Brain microvascular endothelial cell (primary cell): ENCODE measurements around the gene UGP2.

Source experiments
- DNase-seq: peaks from one replicate; pipeline ENCODE4 v3.0.0-alpha.2; 2020
- H3K27ac ChIP-seq: fragments of 250-450 bp; sonication (Bioruptor Pico); 2 replicates; pipeline ENCODE4 v1.5.1; 2020; ENCODE audit warnings: mild to moderate bottlenecking, moderate library complexity
- H3K27me3 ChIP-seq: fragments of 250-450 bp; sonication (Bioruptor Pico); replicated peaks from 2 replicates; pipeline ENCODE4 v1.5.1; 2020; ENCODE audit warnings: mild to moderate bottlenecking
- H3K36me3 ChIP-seq: fragments of 250-450 bp; sonication (Bioruptor Pico); replicated peaks from 2 replicates; pipeline ENCODE4 v1.5.1; 2020; ENCODE audit warnings: mild to moderate bottlenecking
- H3K4me3 ChIP-seq: 2 replicates; pipeline ENCODE4 v1.5.1; 2011; ENCODE audit warnings: low read depth, mild to moderate bottlenecking, control low read depth, low read length, moderate library complexity
- in situ Hi-C: cut with HindIII; loops from 2 replicates; pipeline ENCODE4 v1.10.0; 2017; ENCODE audit warnings: low sequenced_read_pairs, low pct_ligation_motif_present
- TF ChIP-seq, protein P1 (sequence below): IDR thresholded peaks from 2 replicates; pipeline ENCODE4 v1.5.1; 2011; ENCODE audit warnings: low read depth, mild to moderate bottlenecking, moderate library complexity, low read length, control low read depth, inconsistent platforms; ENCODE audit errors: missing control alignments

Gene UGP2

DNA sequence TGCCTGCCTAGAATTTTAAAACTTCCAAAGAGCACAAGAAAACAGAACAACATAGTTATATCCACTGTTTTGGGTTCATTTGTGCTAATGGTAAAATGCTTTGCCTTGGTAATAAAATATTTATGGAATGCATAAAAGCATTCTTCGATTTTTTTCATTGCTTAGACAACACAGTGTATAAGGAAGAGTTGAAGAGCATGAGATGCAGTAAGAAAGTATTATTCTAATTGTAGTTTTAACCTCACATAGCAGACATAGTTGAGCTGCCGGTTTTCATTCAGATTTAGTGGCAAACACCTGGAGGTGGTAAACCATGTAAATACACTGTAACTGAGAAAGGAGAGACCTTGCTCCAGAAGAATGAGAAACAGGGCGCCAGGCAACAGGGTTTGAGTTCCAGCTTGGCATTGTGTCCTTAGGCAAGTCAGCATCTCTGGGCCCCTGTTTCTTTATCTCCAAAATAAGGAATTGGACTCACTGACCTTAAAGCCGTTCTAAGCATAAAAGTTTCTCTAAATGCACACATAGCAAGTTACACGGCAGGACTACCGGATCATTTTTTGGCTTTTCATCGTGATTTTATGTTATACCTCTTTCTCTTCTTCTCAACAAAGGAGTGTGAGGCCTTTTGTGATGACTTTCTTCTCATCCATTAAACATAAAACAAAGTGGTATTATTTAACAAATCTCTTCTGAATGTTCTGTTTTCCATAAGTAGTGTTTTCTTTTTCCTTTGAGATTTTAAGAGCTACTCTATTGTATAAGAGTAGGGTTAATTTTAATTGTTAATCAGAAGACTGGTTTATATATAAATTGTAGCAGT is 7.9 kb downstream of the UGP2 start:
- no peaks in the 10 kb centered on the region for H3K27me3 ChIP-seq
- H3K27ac ChIP-seq, result peak overlapping the region; percentile 28
- H3K4me3 ChIP-seq, result no peak overlapping the region
- no peak for DNase-seq
- in situ Hi-C loops, result no loop called here
- TF ChIP-seq, protein P1, sequence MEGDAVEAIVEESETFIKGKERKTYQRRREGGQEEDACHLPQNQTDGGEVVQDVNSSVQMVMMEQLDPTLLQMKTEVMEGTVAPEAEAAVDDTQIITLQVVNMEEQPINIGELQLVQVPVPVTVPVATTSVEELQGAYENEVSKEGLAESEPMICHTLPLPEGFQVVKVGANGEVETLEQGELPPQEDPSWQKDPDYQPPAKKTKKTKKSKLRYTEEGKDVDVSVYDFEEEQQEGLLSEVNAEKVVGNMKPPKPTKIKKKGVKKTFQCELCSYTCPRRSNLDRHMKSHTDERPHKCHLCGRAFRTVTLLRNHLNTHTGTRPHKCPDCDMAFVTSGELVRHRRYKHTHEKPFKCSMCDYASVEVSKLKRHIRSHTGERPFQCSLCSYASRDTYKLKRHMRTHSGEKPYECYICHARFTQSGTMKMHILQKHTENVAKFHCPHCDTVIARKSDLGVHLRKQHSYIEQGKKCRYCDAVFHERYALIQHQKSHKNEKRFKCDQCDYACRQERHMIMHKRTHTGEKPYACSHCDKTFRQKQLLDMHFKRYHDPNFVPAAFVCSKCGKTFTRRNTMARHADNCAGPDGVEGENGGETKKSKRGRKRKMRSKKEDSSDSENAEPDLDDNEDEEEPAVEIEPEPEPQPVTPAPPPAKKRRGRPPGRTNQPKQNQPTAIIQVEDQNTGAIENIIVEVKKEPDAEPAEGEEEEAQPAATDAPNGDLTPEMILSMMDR, result no peak
- H3K36me3 ChIP-seq, result no peaks in the 10 kb centered on the region

DNA sequence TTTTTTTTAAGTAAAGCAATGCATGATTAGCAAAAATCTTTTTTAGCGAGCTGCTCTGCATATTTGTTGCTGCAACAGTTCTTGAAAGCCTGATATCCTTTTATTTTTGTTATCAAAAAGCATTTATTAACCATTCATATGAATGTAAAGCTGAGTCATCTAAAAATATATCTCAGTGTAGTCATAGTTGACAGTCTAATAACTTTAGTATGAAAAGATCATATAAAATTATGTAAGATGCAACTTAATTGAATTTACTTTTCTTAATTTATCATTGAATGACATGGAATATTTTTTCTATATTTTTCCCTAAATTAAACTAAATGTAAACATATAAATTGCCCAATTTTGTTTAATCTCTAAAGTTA is 8.5 kb downstream of the UGP2 start:
- no peaks in the 10 kb centered on the region for H3K27me3 ChIP-seq

DNA sequence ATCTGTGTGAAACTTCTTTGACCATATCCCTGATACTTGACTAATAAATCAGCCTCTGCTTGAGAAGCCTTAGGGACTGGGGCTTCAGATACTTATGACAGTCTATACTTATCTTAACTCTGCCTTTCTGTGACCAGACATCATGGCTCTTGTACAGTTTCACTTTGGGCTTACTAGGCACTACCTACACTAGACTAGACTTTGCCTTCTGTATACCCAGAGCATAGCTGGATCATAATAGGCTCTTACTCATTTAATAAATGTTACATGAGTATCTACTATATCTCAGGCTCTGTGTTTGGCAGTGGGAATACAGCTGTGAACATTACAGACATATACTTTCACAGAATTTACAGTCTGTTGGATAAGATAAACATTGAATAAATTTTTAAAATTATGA is 9.0 kb downstream of the UGP2 start:
- no peak overlapping the region for H3K27ac ChIP-seq
- in situ Hi-C loops, result no loop called here
- no peak for DNase-seq
- no peak overlapping the region for H3K4me3 ChIP-seq
- TF ChIP-seq, protein P1, result no peak
- no peaks in the 10 kb centered on the region for H3K27me3 ChIP-seq
- H3K36me3 ChIP-seq, result no peaks in the 10 kb centered on the region

More for the DNA sequence above, 8.5 kb downstream of the UGP2 start:
- no peak overlapping the region for H3K27ac ChIP-seq
- DNase-seq, result no peak
- no peak overlapping the region for H3K4me3 ChIP-seq
- TF ChIP-seq, protein P1, result no peak
- H3K36me3 ChIP-seq, result no peaks in the 10 kb centered on the region
- in situ Hi-C loops, result no loop called here

DNA sequence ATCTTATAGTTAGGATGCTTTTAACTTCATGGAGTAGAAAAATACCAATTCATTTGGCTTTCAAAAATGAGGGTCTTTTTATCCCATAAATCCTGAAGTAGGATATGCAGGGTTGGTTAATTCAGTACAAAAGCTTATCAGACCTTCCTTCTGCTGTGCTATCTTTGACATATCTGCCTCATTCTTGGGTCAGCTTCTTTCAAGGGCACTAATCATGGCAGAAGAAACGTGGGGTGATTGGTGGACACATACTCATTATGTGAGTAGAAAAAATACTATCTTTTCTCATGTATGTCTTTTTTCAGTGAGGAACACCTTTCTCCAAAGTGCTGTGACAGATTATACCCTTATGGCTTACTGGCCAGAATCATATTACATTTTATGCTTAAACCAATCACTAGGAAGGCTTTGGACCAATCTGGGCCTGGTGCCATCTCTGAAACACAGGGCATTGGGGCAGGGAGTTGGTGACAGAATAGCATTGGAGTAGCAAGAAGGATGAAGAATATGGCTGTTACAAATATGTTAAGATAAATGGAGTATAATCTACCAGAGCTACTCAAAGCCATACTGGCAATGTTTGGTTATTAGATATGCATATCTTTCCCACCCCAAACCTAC is 10.1 kb downstream of the UGP2 start:
- no peak overlapping the region for H3K27ac ChIP-seq
- TF ChIP-seq, protein P1, result no peak
- no peaks in the 10 kb centered on the region for H3K27me3 ChIP-seq
- H3K4me3 ChIP-seq, result no peak overlapping the region
- in situ Hi-C loops, result no loop called here
- DNase-seq, result no peak
- peaks cover 6% of the 10 kb centered on the region for H3K36me3 ChIP-seq

DNA sequence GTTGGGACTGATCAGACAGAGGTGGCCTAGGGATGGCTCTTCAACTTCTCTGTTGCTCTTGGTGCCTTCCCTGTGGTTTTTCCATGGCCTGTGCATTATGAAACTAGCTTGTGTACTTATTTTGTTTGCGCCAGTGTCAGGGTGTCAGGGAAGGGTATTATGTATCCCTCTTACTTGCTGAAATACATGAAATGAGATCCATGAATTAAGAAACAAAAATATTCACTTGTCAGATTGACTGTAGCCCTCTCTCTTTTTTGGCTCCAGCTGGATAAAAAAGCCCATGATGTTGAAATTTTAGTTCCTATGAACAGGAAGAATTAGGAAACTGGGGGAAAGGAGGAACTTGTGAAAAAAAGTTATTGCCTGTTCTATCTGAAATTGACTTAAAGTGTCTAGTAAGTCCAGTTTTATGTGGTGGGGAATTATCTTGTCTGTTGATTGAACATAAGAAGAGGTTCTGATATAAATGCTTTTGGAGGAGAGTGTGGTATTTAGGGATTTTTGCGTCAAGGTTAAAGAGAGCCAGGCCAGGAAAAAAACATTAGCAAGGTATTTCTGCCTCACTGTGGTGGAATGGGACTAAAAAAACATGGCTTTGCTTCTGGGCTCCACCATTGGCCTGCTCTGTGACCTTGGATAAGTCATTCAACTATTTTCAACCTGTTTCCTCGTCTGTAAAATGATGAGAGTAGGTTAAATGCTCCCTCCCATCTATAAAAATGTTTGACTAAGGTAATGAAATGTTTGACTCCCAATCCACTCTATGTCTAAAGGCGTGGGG is 12.0 kb downstream of the UGP2 start:
- TF ChIP-seq, protein P1, result no peak
- no peak for DNase-seq
- no peak overlapping the region for H3K27ac ChIP-seq
- peaks cover 18% of the 10 kb centered on the region for H3K36me3 ChIP-seq
- no peaks in the 10 kb centered on the region for H3K27me3 ChIP-seq
- no peak overlapping the region for H3K4me3 ChIP-seq
- in situ Hi-C loops, result no loop called here
